Calu3 (cell line): ENCODE data around the gene PACRG. TPM values are rescaled to one million over a fixed set of nuclear protein-coding genes. Genes with fewer than 3 reads are reported as not detected.

Source experiments
- BruUV-seq: library from RNA; stranded (reverse); fragments of 400-500 nt; replicated peaks from 2 replicates; lab custom pipeline; 2021; lab: Mats Ljungman, UMichigan
- CTCF ChIA-PET: fragments of 300-600 bp; sonication (Branson Sonifier 250); formaldehyde crosslinking; loops from one replicate; lab custom pipeline; 2022; ENCODE audit warnings: antibody characterized with exemption; lab: Charles Lee
- DNase-seq: peaks from one replicate; pipeline ENCODE4 v3.0.0; 2022
- H3K27ac Mint-ChIP-seq: one replicate; pipeline ENCODE4 v1.8.0; 2022; ENCODE audit warnings: mixed read lengths; ENCODE audit not compliant: unreplicated experiment
- H3K27me3 Mint-ChIP-seq: one replicate; pipeline ENCODE4 v1.8.0; 2022; ENCODE audit warnings: mixed read lengths; ENCODE audit not compliant: unreplicated experiment
- H3K36me3 Mint-ChIP-seq: one replicate; pipeline ENCODE4 v1.8.0; 2022; ENCODE audit warnings: mild to moderate bottlenecking, moderate library complexity, mixed read lengths; ENCODE audit not compliant: insufficient read depth, unreplicated experiment
- H3K4me1 Mint-ChIP-seq: one replicate; pipeline ENCODE4 v1.8.0; 2022; ENCODE audit warnings: mild to moderate bottlenecking, low read depth, mixed read lengths; ENCODE audit not compliant: unreplicated experiment
- H3K4me3 Mint-ChIP-seq: one replicate; pipeline ENCODE4 v1.8.0; 2022; ENCODE audit warnings: mild to moderate bottlenecking, low read depth, moderate library complexity, mixed read lengths; ENCODE audit not compliant: unreplicated experiment
- H3K9me3 Mint-ChIP-seq: one replicate; pipeline ENCODE4 v1.8.0; 2022; ENCODE audit warnings: low read depth, mixed read lengths; ENCODE audit not compliant: unreplicated experiment
- intact Hi-C: fragments of 100-400 bp; cut with micrococcal nuclease; formaldehyde crosslinking; loops from one replicate; pipeline ENCODE4 v1.10.0; 2022; ENCODE audit not compliant: unreplicated experiment
- total RNA-seq: library from RNA; stranded (reverse); gene quantifications from 2 replicates; pipeline ENCODE4 v1.2.3, GENCODE V29; 2022
- TF ChIP-seq, protein P1 (sequence below): fragments of 200-600 bp; IDR thresholded peaks from one replicate; pipeline ENCODE4 v1.8.0; 2022; ENCODE audit warnings: antibody characterized with exemption; ENCODE audit not compliant: unreplicated experiment

The PACRG gene
- total RNA-seq, 1 experiment from 2014 or later = 1.5 TPM

DNA sequence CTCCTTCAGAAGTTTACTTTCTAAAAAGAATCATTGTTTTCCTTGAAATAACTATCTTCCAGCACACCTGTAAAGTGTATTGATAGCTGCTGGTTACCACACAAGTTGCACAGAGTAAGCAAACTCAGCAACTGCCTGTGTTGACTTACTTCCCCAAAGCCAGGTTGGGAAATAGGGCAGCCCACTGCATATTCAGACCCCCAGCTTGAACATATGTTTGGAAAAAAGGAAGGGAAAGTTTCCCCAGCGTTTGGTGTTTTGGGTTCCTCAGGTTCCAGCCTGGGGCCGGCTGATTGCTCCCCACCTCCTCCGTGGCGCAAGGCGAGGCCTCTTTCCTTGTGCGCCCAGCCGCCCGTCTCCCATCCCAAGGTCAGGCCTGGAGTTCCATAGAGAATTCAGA, 616.6 kb downstream of the PACRG start:
- H3K27me3 Mint-ChIP-seq = no peaks in the 10 kb centered on the region
- H3K4me1 Mint-ChIP-seq = no peaks in the 10 kb centered on the region
- intact Hi-C loops = no loop called here
- CTCF ChIA-PET = interaction anchor here (0.7 kb wide), 1 partner anchor 27 kb away, joined by 3 read pairs; no protein-coding TSS in a partner anchor
- DNase-seq = no peak
- H3K36me3 Mint-ChIP-seq = no peaks in the 10 kb centered on the region
- no peaks in the 10 kb centered on the region for H3K9me3 Mint-ChIP-seq
- TF ChIP-seq, protein P1, sequence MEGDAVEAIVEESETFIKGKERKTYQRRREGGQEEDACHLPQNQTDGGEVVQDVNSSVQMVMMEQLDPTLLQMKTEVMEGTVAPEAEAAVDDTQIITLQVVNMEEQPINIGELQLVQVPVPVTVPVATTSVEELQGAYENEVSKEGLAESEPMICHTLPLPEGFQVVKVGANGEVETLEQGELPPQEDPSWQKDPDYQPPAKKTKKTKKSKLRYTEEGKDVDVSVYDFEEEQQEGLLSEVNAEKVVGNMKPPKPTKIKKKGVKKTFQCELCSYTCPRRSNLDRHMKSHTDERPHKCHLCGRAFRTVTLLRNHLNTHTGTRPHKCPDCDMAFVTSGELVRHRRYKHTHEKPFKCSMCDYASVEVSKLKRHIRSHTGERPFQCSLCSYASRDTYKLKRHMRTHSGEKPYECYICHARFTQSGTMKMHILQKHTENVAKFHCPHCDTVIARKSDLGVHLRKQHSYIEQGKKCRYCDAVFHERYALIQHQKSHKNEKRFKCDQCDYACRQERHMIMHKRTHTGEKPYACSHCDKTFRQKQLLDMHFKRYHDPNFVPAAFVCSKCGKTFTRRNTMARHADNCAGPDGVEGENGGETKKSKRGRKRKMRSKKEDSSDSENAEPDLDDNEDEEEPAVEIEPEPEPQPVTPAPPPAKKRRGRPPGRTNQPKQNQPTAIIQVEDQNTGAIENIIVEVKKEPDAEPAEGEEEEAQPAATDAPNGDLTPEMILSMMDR = no peak
- no peak overlapping the region for H3K4me3 Mint-ChIP-seq
- no peak overlapping the region for H3K27ac Mint-ChIP-seq
- no TSS peak for BruUV-seq

DNA sequence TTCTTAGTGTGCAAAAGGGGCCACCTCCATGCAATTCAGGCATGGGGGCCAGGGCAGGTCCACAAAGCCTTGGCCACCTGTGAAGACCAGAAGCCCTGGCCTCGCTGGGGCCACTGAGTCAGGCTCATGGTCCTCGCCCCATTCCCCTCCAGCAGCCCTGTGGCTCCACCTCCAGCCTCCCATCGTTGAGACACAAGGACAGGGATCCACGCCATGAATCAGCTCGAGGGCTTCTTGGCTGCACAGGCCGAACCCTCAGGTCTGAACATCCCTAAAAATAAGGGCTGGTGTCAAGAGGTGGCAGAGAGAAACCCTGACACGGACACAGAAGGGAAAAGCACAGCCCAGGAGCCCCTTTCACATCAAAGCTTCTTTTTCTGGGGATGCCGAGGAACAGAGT, 618.2 kb downstream of the PACRG start:
- no peak overlapping the region for H3K4me3 Mint-ChIP-seq
- intact Hi-C loops = no loop called here
- TF ChIP-seq, protein P1 = no peak
- CTCF ChIA-PET = no interaction called here
- no peaks in the 10 kb centered on the region for H3K4me1 Mint-ChIP-seq
- BruUV-seq = no TSS peak
- H3K27ac Mint-ChIP-seq = no peak overlapping the region
- no peaks in the 10 kb centered on the region for H3K9me3 Mint-ChIP-seq
- H3K27me3 Mint-ChIP-seq = no peaks in the 10 kb centered on the region
- DNase-seq = no peak
- H3K36me3 Mint-ChIP-seq = no peaks in the 10 kb centered on the region

DNA sequence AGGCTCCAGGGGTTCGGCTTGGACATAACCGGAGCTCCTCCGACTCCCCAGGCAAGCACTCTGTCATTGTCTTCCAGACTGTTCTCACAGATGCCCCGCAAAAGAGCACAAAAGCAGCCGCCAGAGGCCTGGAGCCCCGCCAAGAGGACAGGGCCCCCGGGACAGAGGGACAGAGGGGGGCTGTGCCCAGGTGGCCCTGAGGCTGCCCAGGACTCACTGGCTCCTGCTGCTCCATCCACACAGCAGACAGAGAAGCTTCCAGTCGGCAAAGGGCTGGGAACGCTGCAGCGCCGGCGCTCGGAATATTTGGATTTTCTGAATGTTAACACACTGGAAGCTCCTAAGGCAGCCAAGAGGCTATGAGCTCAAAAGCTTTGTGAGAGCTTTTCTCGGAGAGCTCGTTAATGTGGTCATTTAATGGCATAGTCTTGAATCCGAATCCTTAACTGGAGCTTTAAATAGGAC, 618.8 kb downstream of the PACRG start:
- CTCF ChIA-PET = no interaction called here
- H3K36me3 Mint-ChIP-seq = no peaks in the 10 kb centered on the region

DNA sequence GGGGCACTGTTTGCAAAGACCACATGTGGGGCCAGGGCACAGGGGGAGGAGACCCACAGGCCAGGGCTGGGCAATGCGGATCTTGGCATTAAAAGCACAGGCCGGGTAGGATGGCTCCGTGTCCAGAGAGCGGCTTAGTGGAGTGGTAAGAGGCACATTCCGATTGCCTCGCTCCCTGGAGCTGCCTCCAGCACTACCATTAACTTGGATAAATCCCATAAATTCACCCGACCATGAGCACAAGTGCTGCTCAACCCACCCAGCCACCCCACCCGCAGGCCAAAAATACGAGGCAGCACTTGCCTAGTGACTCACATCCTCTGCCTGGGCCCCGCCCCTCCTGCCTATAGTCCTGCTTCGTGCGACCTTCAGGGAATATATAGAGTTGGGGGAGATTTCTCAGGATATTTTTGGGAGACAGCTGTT, 619.3 kb downstream of the PACRG start:
- Mint-ChIP-seq H3K4me1 (no peaks in the 10 kb centered on the region), H3K9me3 (no peaks in the 10 kb centered on the region), H3K4me3 (no peak overlapping the region), H3K27ac (no peak overlapping the region), H3K36me3 (no peaks in the 10 kb centered on the region), H3K27me3 (no peaks in the 10 kb centered on the region)
- BruUV-seq = no TSS peak
- no peak for DNase-seq
- TF ChIP-seq, protein P1 = no peak
- CTCF ChIA-PET = no interaction called here
- intact Hi-C loops = no loop called here

More for the DNA sequence above, 618.8 kb downstream of the PACRG start:
- Mint-ChIP-seq H3K9me3 (no peaks in the 10 kb centered on the region), H3K4me3 (no peak overlapping the region), H3K27me3 (no peaks in the 10 kb centered on the region), H3K27ac (no peak overlapping the region), H3K4me1 (no peaks in the 10 kb centered on the region)
- TF ChIP-seq, protein P1 = no peak
- no TSS peak for BruUV-seq
- DNase-seq = no peak
- intact Hi-C loops = no loop called here
